H1 (cell line): ENCODE data around the gene DRC1. TPM values are rescaled to one million over a fixed set of nuclear protein-coding genes. Genes with fewer than 3 reads are reported as not detected.

Experiments used
- CTCF ChIA-PET: fragments of 300-600 bp; sonication (Branson Sonifier 250); formaldehyde crosslinking; loops from one replicate; lab custom pipeline; 2021; ENCODE audit not compliant: partially characterized antibody; lab: Charles Lee
- POLR2A ChIA-PET: fragments of 300-600 bp; sonication (Branson Sonifier 250); formaldehyde crosslinking; loops from one replicate; lab custom pipeline; 2021; ENCODE audit warnings: inconsistent platforms; ENCODE audit not compliant: partially characterized antibody; lab: Charles Lee
- DNase-seq, 2 experiments: peaks; one replicate each; pipeline versions ENCODE4 v3.0.0 to v3.0.0-alpha.2; 2010 to 2022; ENCODE audit warnings: low spot score in 2 of 2, low read depth in 1 of 2, mixed read lengths in 1 of 2
- FAIRE-seq: peaks from 2 replicates; lab custom pipeline; 2011; peaks lifted over from hg19 to GRCh38; lab: Jason Lieb, UNC
- H2AFZ ChIP-seq: 2 replicates; pipeline ENCODE4 v1.8.1; 2012; ENCODE audit warnings: low read length, inconsistent platforms
- H2AK5ac ChIP-seq: 2 replicates; pipeline ENCODE4 v1.6.1; 2013; ENCODE audit warnings: low read depth, low read length
- H2BK120ac ChIP-seq: replicated peaks from 2 replicates; pipeline ENCODE3; 2013; ENCODE audit warnings: low read depth, low read length, inconsistent platforms
- H2BK12ac ChIP-seq: 2 replicates; pipeline ENCODE4 v1.6.1; 2013; ENCODE audit warnings: low read depth, low read length
- H2BK15ac ChIP-seq: 2 replicates; pipeline ENCODE4 v1.6.1; 2013; ENCODE audit warnings: low read length
- H2BK20ac ChIP-seq: 2 replicates; pipeline ENCODE4 v1.6.1; 2013; ENCODE audit warnings: low read length
- H2BK5ac ChIP-seq: 2 replicates; pipeline ENCODE4 v1.6.1; 2013; ENCODE audit warnings: low read depth, low read length
- H3K14ac ChIP-seq: 2 replicates; pipeline ENCODE4 v1.6.1; 2013; ENCODE audit warnings: inconsistent platforms; ENCODE audit not compliant: insufficient read length
- H3K18ac ChIP-seq: 2 replicates; pipeline ENCODE4 v1.6.1; 2013; ENCODE audit warnings: low read length; ENCODE audit errors: extremely low read depth
- H3K23ac ChIP-seq: 2 replicates; pipeline ENCODE4 v1.6.1; 2013; ENCODE audit warnings: inconsistent platforms; ENCODE audit not compliant: insufficient read length
- H3K23me2 ChIP-seq: 2 replicates; pipeline ENCODE4 v1.6.1; 2013; ENCODE audit warnings: low read depth, low read length
- H3K27ac ChIP-seq: 2 replicates; pipeline ENCODE4 v1.6.1; 2011; ENCODE audit warnings: low read depth, low read length, inconsistent platforms
- H3K27me3 ChIP-seq, 4 experiments: replicated peaks in 1 of 4; 1 replicate in 1 of 4; 2 replicates in 3 of 4; pipeline versions ENCODE4 v1.6.1 to v1.8.1; 2011 to 2013; ENCODE audit warnings: low read length in 3 of 4, mild to moderate bottlenecking in 3 of 4, inconsistent platforms in 2 of 4, mixed read lengths in 2 of 4, moderate library complexity in 1 of 4; ENCODE audit not compliant: control insufficient read depth in 3 of 4, insufficient read depth in 3 of 4; ENCODE audit errors: extremely low read depth in 1 of 4
- H3K36me3 ChIP-seq, 4 experiments: 2 replicates each; pipeline versions ENCODE4 v1.6.1 to v1.8.1; 2011 to 2013; ENCODE audit warnings: mild to moderate bottlenecking in 4 of 4, low read length in 3 of 4, moderate library complexity in 2 of 4, control low read depth in 1 of 4, inconsistent platforms in 1 of 4; ENCODE audit not compliant: insufficient read depth in 4 of 4, control insufficient read depth in 2 of 4
- H3K4ac ChIP-seq: replicated peaks from 2 replicates; pipeline ENCODE3; 2013; ENCODE audit warnings: low read length, low read depth, mixed read lengths, inconsistent platforms; ENCODE audit not compliant: insufficient read length
- H3K4me1 ChIP-seq, 4 experiments: replicated peaks in 1 of 4; 1 replicate in 1 of 4; 2 replicates in 3 of 4; pipeline versions ENCODE4 v1.6.1 to v1.8.1; 2011 to 2013; ENCODE audit warnings: low read length in 3 of 4, inconsistent platforms in 2 of 4, mixed read lengths in 1 of 4; ENCODE audit not compliant: insufficient read depth in 4 of 4, control insufficient read depth in 3 of 4
- H3K4me2 ChIP-seq, 2 experiments: 2 replicates each; pipeline versions ENCODE4 v1.6.1 to v1.8.1; 2011 to 2013; ENCODE audit warnings: low read depth in 2 of 2, low read length in 2 of 2, control low read depth in 1 of 2, inconsistent platforms in 1 of 2, mild to moderate bottlenecking in 1 of 2; ENCODE audit not compliant: insufficient read depth in 1 of 2
- H3K4me3 ChIP-seq, 4 experiments: fragments of 200-600, 300-600 bp in 1 of 4; sonication (generic), shearing (Covaris generic), sonication (Bioruptor Twin) in 1 of 4; 2 replicates each; pipeline versions ENCODE4 v1.5.1 to v1.8.1; 2011 to 2016; ENCODE audit warnings: low read length in 4 of 4, low read depth in 3 of 4, control low read depth in 2 of 4, inconsistent platforms in 2 of 4, mild to moderate bottlenecking in 2 of 4, mixed read lengths in 1 of 4, moderate library complexity in 1 of 4; ENCODE audit not compliant: insufficient read depth in 2 of 4; ENCODE audit errors: extremely low read depth in 1 of 4
- H3K56ac ChIP-seq: replicated peaks from 2 replicates; pipeline ENCODE3; 2013; ENCODE audit warnings: low read depth, mild to moderate bottlenecking, mixed read lengths, low read length, inconsistent platforms; ENCODE audit not compliant: insufficient read length
- H3K79me1 ChIP-seq: 2 replicates; pipeline ENCODE4 v1.6.1; 2013; ENCODE audit warnings: low read depth, low read length, control low read depth
- H3K79me2 ChIP-seq, 2 experiments: 2 replicates each; pipeline versions ENCODE4 v1.6.1 to v1.8.1; 2012 to 2013; ENCODE audit warnings: low read length in 2 of 2, mild to moderate bottlenecking in 2 of 2, inconsistent platforms in 1 of 2; ENCODE audit not compliant: insufficient read depth in 2 of 2, control insufficient read depth in 1 of 2
- H3K9ac ChIP-seq, 4 experiments: replicated peaks in 1 of 4; 1 replicate in 1 of 4; 2 replicates in 3 of 4; pipeline versions ENCODE4 v1.6.1 to v1.8.1; 2011 to 2013; ENCODE audit warnings: low read depth in 3 of 4, low read length in 3 of 4, control low read depth in 2 of 4, mild to moderate bottlenecking in 2 of 4, moderate library complexity in 2 of 4, inconsistent platforms in 1 of 4; ENCODE audit errors: extremely low read depth in 1 of 4
- H3K9me3 ChIP-seq, 2 experiments: 2 replicates each; pipeline versions ENCODE4 v1.6.1 to v1.8.1; 2012 to 2013; ENCODE audit warnings: mild to moderate bottlenecking in 2 of 2, moderate library complexity in 2 of 2, control low read depth in 1 of 2, inconsistent platforms in 1 of 2, low read depth in 1 of 2, low read length in 1 of 2, mixed read lengths in 1 of 2; ENCODE audit not compliant: insufficient read depth in 2 of 2
- H4K20me1 ChIP-seq, 2 experiments: replicated peaks in 1 of 2; 2 replicates each; pipeline versions ENCODE3 to v1.8.1; 2011 to 2013; ENCODE audit warnings: inconsistent platforms in 2 of 2, low read length in 2 of 2, mild to moderate bottlenecking in 1 of 2; ENCODE audit not compliant: insufficient read depth in 2 of 2, control insufficient read depth in 1 of 2
- H4K5ac ChIP-seq: 2 replicates; pipeline ENCODE4 v1.6.1; 2013; ENCODE audit warnings: low read length, low read depth, mixed read lengths, inconsistent platforms; ENCODE audit not compliant: insufficient read length
- H4K8ac ChIP-seq: 2 replicates; pipeline ENCODE4 v1.8.0; 2013; ENCODE audit warnings: mild to moderate bottlenecking, moderate library complexity, low read length, inconsistent platforms; ENCODE audit not compliant: insufficient read depth; ENCODE audit errors: extremely low read depth
- H4K91ac ChIP-seq: replicated peaks from 2 replicates; pipeline ENCODE3; 2013; ENCODE audit warnings: low read length, mixed read lengths, inconsistent platforms; ENCODE audit not compliant: insufficient read length
- CTBP2 ChIP-seq: IDR thresholded peaks from 2 replicates; pipeline ENCODE4 v1.7.0; 2011; ENCODE audit warnings: borderline replicate concordance, mild to moderate bottlenecking, moderate library complexity, mixed read lengths, low read length; ENCODE audit not compliant: insufficient read depth, insufficient read length
- EGR1 ChIP-seq: IDR thresholded peaks from 2 replicates; pipeline ENCODE4 v1.6.1; 2011; ENCODE audit warnings: low read depth, low read length, borderline replicate concordance
- JUN ChIP-seq: IDR thresholded peaks from 2 replicates; pipeline ENCODE4 v1.6.1; 2011; ENCODE audit warnings: low read depth, mild to moderate bottlenecking, improper control_type of control experiment, low read length
- RAD21 ChIP-seq, 2 experiments: IDR thresholded peaks in 1 of 2; conservative IDR thresholded peaks in 1 of 2; 2 replicates each; pipeline ENCODE4 v1.6.1; 2011; ENCODE audit warnings: low read depth in 2 of 2, low read length in 2 of 2, improper control_type of control experiment in 1 of 2, inconsistent platforms in 1 of 2, mild to moderate bottlenecking in 1 of 2, moderate library complexity in 1 of 2
- ZNF274 ChIP-seq: IDR thresholded peaks from 2 replicates; pipeline ENCODE4 v1.7.0; 2012; ENCODE audit warnings: low read length, borderline replicate concordance; ENCODE audit errors: extremely low read depth
- WGBS, 2 experiments: shearing (Covaris generic) in 1 of 2; methylation state at CpG; one replicate each; pipeline versions ENCODE4 v1.1.6 to v1.1.7; 2013 to 2015; ENCODE audit warnings: low lambda C conversion rate in 2 of 2, mixed read lengths in 2 of 2, inconsistent platforms in 1 of 2, low coverage in 1 of 2, missing lambda C conversion rate in 1 of 2; ENCODE audit not compliant: insufficient replicate concordance in 2 of 2, insufficient coverage in 1 of 2, insufficient read length in 1 of 2; ENCODE audit errors: extremely low coverage in 1 of 2, missing lambda C conversion rate in 1 of 2; 5-methylcytosine and 5-hydroxymethylcytosine counted together
- polyA plus RNA-seq, 7 experiments: library from polyadenylated mRNA; depleted of rRNA in 3 of 7; stranded (reverse) in 5 of 7; unstranded in 2 of 7; fragments of >200 nt in 5 of 7; fragments of 200-250 nt in 2 of 7; gene quantifications; 1 replicate in 5 of 7; 2 replicates in 1 of 7; 4 replicates in 1 of 7; pipeline versions ENCODE4 v1.2.1 to v1.2.3, GENCODE V29; 2011 to 2013; ENCODE audit warnings: missing spikeins in 2 of 7, mixed read lengths in 2 of 7
- total RNA-seq: library from RNA; stranded (reverse); fragmentation: NEBNext Ultra II Directional; extraction: Animal tissue kit (Norgen Biotek cat#: 25700); gene quantifications from 2 replicates; pipeline ENCODE4 v1.2.1, GENCODE V29; 2021

Gene DRC1
- total and polyA plus RNA-seq, 2 of the 8 experiments (the other 6 are each of a cell fraction or from before 2014, with no cell fraction given), result 0.08 TPM; not detected in 1

- Histone ChIP-seq H3K79me1 (no peaks in the 10 kb centered on the region), H2BK12ac (no peak overlapping the region), H3K14ac (no peak overlapping the region), H3K23ac (no peak overlapping the region), H2AFZ (no peak overlapping the region), H3K56ac (no peak overlapping the region), H3K23me2 (no peaks in the 10 kb centered on the region), H3K4me3 (no peak overlapping the region), H4K8ac (no peak overlapping the region), H3K9ac (no peak overlapping the region), H2BK20ac (no peak overlapping the region), H2BK5ac (no peak overlapping the region), H2AK5ac (no peak overlapping the region), H4K5ac (no peak overlapping the region), H3K79me2 (no peaks in the 10 kb centered on the region), H3K4me2 (no peak overlapping the region), H3K36me3 (no peaks in the 10 kb centered on the region), H3K18ac (no peak overlapping the region), H3K9me3 (no peaks in the 10 kb centered on the region), H2BK15ac (no peak overlapping the region), H2BK120ac (no peak overlapping the region), H3K4me1 (no peaks in the 10 kb centered on the region), H3K4ac (no peak overlapping the region), H3K27me3 (no peaks in the 10 kb centered on the region), H4K91ac (no peak overlapping the region), H3K27ac (no peak overlapping the region), H4K20me1 (no peaks in the 10 kb centered on the region)
- ChIA-PET POLR2A (no interaction called here), CTCF (interaction anchor here (0.7 to 2.2 kb wide), 2 partner anchors 57 to 469 kb away, joined by 3 to 4 read pairs; no protein-coding TSS in a partner anchor)
- TF ChIP-seq EGR1 (no peak), RAD21 (IDR thresholded peaks at IDR 0.05 in 1 of 2, conservative IDR thresholded peaks at IDR 0.05 in 1 of 2; ENCODE audit: low read depth in 2 of 2, low read length in 2 of 2) (no peak), ZNF274 (no peak), JUN (no peak), CTBP2 (no peak)
- FAIRE-seq (no peak), DNase-seq (no peak)
- WGBS, 2 experiments, result 91% methylated on average over 10 of the region's 10 CpGs; no CpG with 5 or more reads in 1 of the 2 experiments
These were observed 10.5 kb downstream of the DRC1 start for GRCh38 chr2:26412091-26412673.
